GM10847 (cell line): Measurements from ENCODE around the gene AHNAK2.

Source experiments
- POLR2A ChIP-seq: IDR thresholded peaks from 2 replicates; pipeline ENCODE4 v1.6.1; 2011; ENCODE audit not compliant: insufficient read length; ENCODE audit errors: extremely low read depth

Gene AHNAK2

GRCh38 chr14:104912053-104912452, 66.1 kb downstream of the AHNAK2 start:
- no peak for TF ChIP-seq POLR2A

GRCh38 chr14:104908303-104908702, 69.9 kb downstream of the AHNAK2 start:
- no peak for TF ChIP-seq POLR2A

- no peak for TF ChIP-seq POLR2A
These were observed 74.2 kb downstream of the AHNAK2 start for GRCh38 chr14:104903990-104904389.

GRCh38 chr14:104900639-104901512, 77.3 kb downstream of the AHNAK2 start:
- no peak for TF ChIP-seq POLR2A

GRCh38 chr14:104899781-104900180, 78.4 kb downstream of the AHNAK2 start:
- no peak for TF ChIP-seq POLR2A

GRCh38 chr14:104898870-104899510, 79.2 kb downstream of the AHNAK2 start:
- TF ChIP-seq POLR2A: no peak

- TF ChIP-seq POLR2A: no peak
These were observed 80.0 kb downstream of the AHNAK2 start for GRCh38 chr14:104898195-104898558.

GRCh38 chr14:104897330-104898194, 80.6 kb downstream of the AHNAK2 start:
- TF ChIP-seq POLR2A: no peak

GRCh38 chr14:104895786-104896661, 82.2 kb downstream of the AHNAK2 start:
- TF ChIP-seq POLR2A: no peak

- no peak for TF ChIP-seq POLR2A
These were observed 82.9 kb downstream of the AHNAK2 start for GRCh38 chr14:104895207-104895785.

GRCh38 chr14:104894331-104895206, 83.6 kb downstream of the AHNAK2 start:
- no peak for TF ChIP-seq POLR2A

- TF ChIP-seq POLR2A: no peak
These were observed 84.6 kb downstream of the AHNAK2 start for GRCh38 chr14:104893435-104894207.
